UCSD-AML1 (cell line): ENCODE measurements around the gene LAPTM4A.
"Not testable (repeated sequence)": the region's sequence is repeated elsewhere in the genome, so short reads cannot be mapped to it uniquely, and the experiment has no call there.

Experiments
- DNase-seq: peaks from one replicate; lab custom pipeline; 2025; ENCODE audit not compliant: unreplicated experiment; lab: John Stamatoyannopoulos, UW

Gene LAPTM4A

DNA sequence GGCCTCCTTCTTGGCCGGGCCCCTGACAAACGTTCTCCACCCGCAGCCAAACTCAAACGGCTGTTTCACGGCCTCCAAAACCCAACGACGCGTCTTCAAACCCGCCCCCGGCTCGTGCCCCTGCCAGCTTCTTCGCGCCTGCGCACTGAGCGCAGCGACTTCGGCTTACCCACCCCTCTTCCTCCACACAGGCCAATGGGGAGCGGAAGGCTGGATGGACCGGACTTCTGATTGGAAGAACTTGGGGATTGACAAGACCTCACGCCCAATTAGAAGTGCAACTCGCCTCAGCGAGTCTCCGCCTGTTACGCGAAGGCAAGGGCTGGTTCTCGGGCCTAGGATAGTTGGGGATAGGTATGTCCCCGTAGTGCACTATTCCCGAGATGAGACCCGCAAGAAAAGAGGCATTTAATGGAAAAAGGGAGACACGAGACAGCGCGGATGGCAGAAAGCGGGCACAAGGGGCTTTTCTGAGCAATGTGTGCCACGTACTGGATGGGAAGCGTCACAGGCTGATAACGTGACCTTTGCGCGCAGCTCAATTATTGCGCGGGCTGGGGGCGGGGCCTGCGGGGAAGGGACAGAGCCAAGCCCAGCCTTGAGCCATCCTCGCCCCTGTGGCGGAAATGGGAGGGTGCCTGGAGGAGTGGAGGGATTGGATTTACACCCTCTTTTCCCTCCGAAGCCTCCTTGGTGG, at the start of gene LAPTM4A:
TSS of gene LAPTM4A (minus strand) at position 97 of the 697 bp plus-strand sequence. CDS start 108 bp downstream, outside the sequence.
- DNase-seq = peak; percentile 97

DNA sequence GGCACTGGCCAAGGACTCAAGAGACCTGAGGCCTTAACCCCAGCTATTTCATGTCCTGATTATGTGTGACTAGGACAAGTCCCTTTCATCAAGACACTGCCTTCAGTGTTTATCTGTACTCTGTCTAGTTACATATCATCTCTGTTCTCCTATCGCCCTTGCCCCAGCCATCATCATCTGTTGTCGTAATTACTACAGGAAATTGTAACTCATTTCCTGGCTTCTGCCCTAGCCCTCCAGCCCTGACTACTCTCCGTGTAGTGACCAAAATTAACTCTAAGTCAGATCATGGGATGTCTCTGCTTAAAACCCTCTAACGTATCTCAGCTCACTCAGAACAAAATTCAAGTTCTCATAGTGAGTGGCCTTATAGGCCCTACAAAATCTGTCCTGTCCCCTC, 49.3 kb upstream of the LAPTM4A start:
- DNase-seq = no peak

DNA sequence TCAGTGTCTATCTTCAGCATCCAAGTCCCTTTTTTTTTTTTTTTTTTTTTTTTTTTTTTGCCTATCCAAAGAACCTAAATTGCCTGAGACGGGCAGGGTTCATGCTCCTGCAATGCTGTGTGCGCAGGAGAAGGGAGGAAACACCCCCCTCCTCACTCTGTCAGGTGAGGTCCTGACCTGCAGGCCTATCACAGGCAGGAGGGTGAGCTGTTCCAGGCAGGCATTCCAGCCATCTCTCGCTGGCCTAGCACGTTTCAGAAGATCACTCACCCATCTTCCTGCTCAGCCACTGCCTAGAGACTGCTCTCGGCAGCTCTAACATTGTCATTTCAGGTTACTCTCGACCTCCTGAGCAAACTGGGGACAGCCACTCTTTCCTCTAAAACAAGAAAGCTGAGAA, 48.4 kb upstream of the LAPTM4A start:
- DNase-seq = no peak

DNA sequence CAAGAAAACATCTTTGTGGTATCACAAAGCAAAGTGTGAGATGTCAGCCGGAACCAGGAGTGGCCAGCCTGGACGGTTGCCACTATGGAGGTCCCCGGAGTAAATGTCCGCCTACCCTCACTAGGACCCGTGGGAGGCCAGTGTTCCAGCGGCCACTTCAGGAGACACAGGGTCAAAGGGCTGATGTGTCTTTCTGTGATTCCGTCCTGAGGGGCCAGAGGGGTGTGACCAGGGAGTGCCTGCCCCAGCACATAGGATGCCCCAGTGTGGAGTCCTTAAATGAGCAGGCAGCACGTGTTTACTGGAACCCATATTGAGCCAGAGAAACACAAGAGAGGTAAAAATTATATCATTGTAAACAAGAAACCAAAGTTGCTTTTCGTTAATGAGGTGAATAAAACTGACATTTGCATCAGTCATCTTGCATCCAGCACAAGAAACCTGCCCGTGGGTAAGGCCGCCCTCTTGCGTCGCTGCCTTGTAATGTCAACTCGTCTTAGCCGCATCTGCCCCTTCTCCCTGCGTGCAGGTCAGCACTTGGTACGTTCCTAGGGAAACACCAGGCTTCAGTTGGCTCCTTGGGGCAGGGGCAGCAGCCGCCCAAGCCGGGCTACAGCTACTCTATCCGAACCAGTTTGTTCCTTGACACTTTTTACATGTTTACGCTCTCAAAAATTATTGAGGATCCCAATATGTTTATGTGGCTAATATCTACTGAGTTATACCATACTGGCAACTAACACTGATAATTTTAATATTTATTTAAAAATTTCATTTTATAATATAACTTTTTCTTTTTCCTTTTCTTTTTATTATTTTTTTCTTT, 46.7 kb upstream of the LAPTM4A start:
- peak; percentile 83 for DNase-seq

DNA sequence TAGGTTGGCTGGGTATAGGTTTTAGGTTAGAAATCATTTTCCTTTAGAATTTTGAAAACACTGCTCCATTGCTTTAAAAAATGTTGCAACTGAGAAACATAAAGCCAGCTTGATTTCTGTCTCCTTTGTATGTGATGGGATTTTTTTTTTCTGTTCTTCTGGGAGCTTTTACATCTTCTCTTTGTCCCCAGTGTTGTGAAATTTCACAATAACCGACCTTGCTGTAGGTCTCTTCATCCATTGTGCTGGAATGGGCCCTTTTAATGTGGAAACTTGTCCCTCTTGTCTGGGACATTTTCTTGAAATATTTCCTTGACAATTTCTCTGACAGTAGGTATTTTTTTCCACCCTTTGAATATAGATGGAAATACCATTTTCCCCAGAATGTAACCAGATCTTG, 44.0 kb upstream of the LAPTM4A start:
- DNase-seq = no peak

DNA sequence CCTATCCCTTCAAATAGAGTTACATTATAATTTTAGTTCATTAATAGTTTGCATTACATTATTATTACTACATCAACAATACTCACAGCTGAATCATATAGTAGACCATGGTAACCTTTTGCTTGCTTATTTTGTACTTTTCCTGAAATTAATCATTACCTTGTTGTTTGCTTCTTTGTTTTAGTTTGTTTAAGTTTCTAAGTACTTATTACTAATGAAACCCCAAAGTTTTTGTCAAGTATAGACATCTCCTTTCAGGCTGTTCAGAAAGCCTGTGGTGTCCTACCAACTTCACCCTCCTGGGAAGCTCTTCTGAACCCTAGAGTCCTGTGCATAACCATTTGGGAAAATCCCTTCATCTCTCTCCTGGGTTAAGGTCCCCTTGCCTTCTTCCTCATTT, 43.5 kb upstream of the LAPTM4A start:
- no peak for DNase-seq

DNA sequence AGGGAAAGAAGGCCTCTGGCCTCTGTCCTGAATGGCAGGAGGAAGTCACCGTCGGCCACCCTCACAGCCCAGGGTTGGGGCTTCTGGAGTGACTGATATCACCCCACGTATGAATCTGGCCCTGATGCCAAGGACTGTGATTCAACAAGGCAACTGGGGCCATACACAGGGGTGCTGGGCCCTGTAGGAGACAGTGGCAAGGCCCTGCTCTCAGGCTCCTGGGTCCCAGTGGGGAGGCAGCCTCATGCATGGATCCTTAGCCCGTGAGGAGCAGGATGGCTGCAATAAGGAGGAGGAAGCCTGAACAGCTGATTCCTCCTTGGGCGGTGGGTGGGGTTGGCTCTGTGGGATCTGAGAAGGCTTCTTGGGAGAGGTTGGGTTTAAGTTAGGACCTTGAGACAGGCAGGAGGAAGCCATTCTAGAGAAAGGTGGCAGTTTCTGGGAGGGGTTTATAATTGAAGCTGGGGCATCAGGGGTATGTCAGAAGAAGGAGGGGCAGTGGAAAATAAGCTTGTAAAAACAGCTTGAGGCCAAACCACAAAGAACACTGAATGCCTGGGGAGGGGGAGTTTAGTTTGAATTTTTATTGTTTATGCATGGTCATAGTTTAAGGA, 42.8 kb upstream of the LAPTM4A start:
- no peak for DNase-seq

DNA sequence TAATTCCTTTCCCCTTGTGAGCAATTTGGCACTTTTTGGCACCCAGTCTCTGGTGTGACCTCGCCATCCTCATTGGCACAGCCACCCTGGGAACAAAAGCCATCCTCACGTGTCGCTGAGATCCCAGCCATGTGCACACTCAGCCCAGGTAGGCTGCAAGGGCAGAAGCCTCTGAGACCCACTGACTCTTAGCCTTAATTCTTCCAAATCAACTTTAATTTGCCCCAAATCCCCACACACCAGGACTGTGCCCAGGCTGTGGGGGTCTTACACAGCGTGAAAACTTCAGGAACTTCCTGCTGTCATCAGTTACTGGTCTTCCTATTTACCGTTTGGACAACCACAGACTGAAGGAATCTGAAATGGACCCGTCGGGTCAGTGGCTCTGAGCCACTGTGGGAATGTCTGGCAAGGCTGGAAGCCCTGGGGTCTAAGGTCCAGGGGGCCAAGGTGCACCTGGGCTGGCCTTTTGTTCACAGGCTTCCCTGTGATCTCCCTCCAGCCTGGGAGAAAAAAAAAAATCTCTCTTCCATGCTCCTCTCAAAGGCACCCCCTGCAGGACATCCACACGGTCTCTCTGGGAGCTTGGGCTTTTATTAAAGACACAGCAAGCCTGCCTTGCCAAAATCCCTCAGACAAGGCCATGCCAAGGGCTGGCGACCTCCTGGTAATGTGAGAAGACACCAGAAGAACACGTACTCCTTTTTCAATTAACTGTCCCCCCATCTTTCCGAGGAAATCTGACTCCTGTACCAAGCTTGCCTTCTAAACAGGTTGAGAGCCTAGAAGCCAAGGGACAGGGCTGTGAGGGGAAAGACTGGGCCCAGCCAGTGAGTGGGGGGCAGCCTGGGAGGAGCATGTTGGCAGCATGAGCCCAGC, 42.1 kb upstream of the LAPTM4A start:
- DNase-seq = peak; percentile 50

DNA sequence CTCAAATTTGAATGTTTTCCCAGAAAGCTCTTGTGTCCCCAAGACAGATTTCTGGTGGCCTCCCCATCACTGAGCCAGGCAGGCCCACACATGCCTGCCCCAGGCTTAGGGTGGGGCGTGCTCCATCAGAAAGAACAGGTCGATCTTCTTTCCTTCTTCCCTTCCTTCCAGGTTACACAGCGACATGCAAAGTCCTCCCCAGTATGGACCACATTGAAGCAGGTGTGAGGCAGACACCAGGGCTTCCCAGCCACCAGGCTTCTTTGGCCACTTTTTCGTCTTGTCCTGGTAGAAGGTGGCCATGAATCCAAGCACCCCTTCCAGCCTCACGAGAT, 41.4 kb upstream of the LAPTM4A start:
- no peak for DNase-seq

DNA sequence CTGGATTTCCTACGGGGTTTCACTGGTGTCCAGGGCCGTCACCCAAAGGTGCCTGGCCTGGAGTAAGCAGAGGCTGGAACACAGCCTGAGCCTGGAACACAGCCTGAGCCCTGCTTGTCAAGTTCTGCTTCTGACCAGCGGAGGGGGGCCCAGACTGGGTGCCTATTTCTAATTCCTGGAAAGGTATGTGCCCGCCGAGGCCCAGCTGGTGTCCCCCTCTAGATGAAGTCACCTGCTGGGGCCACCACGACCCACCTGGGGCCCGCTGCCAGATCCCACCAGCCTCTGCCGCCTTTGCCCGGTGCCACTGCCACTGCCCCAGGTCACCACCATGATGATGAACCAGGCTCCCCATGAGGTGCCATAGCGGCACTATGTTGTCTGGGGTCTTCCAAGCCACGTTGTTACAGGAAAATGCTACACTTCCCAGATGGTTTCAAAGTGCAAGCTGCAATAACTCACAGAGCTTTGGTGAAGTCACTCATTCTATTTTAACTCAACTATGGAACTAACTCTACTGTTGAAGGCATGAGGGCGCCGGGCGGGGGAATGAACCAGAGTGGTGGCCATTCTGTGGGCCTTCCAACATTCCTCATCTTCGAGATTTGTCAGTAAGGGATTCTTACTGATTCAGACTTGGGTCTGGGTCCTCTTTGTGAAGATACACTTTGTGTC, 40.9 kb upstream of the LAPTM4A start:
- DNase-seq = no peak

DNA sequence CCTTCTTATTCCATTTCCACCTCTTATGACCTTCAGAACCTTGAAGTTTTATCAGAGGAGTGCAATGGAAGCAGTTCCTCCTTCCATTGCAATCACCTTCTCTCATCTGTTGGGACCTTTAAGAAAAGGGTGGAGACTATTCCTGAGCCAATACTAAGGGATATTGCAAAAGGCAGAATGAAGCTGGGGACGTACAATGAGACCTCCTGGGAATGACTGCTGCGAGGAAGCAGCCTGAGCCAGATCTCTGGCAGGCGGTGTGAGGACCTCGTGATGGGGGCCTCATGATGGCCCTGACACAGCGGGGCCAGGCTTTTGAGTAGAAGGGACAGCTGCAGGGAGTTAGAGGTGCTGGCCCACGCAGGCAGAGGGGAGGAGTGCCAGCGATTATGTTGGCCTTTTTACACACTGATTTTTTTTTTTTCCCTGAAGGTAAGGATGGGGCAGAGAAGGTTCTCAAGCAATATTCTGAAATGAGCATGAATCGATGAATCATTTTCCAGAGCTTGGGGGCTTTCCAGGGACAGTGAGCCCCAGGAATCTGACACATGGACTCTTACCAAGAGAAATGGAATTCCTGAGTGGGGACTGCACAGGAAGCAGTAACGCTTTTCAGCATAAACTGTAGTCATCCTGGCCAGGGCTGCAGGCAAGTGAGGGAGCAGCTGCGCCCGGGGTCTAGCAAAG, 40.0 kb upstream of the LAPTM4A start:
- no peak for DNase-seq

DNA sequence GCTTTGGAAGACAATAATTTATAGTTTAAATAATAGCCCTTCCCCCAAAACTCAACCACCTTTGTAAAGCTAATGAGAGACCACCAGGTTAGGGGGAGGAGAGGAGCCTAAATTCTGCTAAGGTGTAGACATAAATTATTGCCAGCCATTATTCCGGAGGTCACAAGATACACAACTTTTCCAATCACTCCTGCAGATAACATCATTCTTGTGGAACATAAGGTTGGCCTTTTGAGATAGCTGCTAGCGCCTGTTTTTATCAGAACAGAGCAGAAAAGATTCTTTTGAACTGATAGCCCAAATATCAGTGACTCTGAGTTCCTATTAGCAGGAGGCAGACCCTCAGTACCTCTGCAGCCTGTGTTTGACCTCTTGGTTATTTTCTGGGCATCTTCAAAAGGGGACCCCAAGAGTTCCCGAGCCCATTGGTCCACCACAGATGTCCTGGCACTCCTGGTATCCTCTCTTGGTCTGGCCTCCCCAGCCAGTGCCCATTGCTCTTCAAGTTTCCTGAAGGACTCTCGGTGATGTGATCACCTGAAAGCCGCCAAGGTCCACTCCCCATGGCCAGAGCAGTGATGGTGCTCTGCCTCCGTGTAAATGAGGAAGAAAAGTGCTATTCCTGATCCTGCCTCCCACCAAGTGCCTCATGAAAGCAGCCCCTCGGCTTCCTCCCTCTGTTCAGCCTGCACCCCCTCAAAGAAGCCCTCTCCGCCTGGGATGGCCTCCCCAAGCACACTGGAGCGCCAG, 38.5 kb upstream of the LAPTM4A start:
- DNase-seq = no peak

DNA sequence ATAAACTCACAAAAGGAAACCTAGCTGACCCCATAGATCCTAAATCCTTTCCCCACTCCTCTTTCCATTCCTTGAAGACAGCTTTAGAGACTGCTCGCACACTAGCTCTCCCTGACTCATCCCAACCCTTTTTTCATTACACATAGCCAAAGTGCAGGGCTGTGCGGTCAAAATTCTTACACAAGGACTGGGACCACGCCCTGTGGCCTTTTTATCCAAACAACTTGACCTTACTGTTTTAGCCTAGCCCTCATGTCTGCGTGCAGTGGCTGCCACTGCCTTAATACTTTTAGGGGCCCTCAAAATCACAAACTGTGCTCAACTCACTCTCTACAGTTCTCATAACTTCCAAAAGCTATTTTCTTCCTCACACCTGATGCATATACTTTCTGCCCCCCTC, 34.5 kb upstream of the LAPTM4A start:
- not testable (repeated sequence) for DNase-seq

DNA sequence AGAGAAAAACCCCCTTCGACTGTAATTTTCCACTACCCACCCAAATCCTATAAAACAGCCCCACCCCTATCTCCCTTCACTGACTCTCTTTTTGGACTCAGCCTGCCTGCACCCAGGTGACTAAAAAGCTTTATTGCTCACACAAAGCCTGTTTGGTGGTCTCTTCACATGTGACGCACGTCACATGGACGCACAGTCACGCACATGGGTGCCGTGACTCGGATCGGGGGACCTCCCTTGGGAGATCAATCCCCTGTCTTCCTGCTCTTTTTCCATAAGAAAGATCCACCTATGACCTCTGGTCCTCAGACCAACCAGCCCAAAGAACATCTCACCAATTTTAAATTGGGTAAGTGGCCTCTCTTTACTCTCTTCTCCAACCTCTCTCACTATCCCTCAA, 31.4 kb upstream of the LAPTM4A start:
- DNase-seq = not testable (repeated sequence)

DNA sequence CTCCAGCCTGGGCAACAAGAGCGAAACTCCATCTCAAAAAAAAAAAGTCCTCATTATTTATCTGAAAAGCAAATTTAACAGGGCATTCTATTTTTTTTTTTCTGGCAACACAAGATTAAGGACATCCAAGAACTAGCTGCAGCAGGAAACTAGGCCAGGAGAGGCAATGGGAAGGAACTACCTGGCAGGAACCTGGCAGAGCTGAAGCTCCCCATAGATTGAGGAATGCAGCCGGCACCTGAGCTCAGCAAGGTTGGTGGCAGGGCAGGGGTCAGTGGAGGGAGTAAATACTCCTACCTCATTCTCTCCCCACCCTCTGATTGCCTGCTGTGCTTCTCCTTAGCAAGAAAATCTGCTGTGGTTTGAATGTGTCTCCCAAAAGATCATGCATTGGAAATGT, 30.4 kb upstream of the LAPTM4A start:
- no peak for DNase-seq

DNA sequence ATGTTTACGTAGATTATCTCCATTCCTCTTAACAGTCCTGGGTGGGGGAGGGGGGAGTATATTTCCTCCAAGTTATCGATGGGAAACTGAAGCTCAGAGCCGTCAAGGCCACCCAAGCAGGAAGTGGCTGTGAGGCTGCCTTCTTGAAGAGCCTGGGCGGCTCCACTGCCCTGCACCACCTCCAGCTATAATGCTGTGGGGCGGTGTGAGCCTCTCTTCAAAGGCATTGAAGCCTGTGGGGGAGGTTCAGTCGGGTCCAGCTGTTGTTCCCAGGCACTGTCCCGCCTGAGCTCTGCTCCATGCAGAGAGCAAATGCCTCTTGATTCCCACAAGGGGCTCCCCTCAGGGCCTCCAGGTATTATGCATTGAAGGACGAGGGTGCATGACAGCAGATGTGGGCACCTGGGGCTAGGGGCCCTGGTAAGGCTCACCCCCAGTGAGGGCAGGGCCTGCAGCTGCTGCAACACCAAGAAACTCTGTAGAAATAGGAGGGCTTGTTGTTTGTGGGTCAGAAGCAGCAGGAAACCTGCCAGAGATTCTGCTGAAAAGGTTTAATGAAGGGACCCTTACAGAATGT, 29.5 kb upstream of the LAPTM4A start:
- peak; percentile 72 for DNase-seq

DNA sequence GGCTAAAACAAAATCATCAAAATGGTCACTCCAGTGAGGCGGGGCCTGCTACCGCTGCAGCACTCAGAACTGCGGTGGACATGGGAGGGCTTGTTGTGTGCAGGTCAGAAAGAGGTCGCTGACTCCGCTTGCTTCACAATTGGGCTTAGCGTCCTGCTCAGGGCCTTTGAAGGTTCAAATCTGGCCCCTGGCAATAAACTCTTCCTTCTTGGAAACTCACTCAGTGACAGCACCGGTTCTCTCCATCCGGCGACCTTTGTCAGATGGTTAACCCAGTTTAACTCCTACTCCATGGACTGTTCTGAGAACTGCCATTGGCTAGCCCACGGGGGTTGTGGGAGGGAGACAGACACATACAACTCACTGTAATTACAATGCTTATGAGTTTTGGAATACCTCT, 29.0 kb upstream of the LAPTM4A start:
- DNase-seq = no peak

DNA sequence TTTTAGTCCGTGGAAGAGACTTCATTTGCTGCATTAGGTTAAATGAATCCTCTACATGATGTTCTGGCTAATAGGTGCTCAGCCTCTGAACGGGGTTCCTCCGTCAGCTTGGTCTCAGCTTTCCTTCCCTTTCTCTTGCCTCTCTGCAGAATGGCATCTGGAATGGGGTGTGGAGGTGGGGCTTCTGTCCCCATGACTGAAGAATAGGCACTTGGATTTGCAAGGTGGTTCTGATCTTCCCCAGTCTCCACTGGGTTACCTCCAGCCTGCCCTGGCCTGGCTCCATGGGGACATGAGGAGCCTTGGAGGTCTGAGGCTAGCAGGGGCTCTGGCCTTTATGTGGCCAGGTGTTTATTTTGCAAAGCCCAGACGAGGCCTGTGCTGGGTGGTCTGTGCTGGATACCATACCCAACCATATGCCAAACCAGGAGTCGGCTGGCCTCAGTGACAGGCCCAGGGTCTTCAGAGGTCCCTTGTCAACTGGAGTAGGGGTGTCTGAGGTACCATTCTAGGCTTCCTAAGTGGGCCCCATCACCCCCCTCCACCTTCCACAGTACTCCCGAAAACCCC, 28.2 kb upstream of the LAPTM4A start:
- DNase-seq = no peak
